ENCODE results near the gene TACO1. TPM values are rescaled to one million over a fixed set of nuclear protein-coding genes. Genes with fewer than 3 reads are reported as not detected.
A peak's percentile ranks its signal among the peaks of the same experiment; 100 is the strongest.

TACO1 gene
- total and polyA plus RNA-seq, 9 of the 15 experiments (the other 6 are each of a cell fraction or from before 2014, with no cell fraction given) = 10.3 to 41.6 (median 30.9) TPM

- TF ChIP-seq AFF4 (CRISPR knock-in tag; IDR thresholded peaks at IDR 0.05) = no peak
- no peak for TF ChIP-seq ZNF324 (CRISPR knock-in tag; IDR thresholded peaks at IDR 0.05)
- TF ChIP-seq ZNF134 (CRISPR knock-in tag; conservative IDR thresholded peaks at IDR 0.05) = no peak
- no peak for TF ChIP-seq BCL6 (CRISPR knock-in tag; IDR thresholded peaks at IDR 0.05)
- 0 out of 2 replicates have a peak, but pooled peaks have one; percentile 33 for TF ChIP-seq CREB3L1 (IDR thresholded peaks at IDR 0.05; ENCODE audit: borderline replicate concordance, low read depth)
- no peak for TF ChIP-seq CLOCK (CRISPR knock-in tag; IDR thresholded peaks at IDR 0.05; ENCODE audit: borderline replicate concordance)
- no peak for TF ChIP-seq SIRT6 (IDR thresholded peaks at IDR 0.05; ENCODE audit: low read depth, low read length)
- no peak for TF ChIP-seq ZZZ3 (IDR thresholded peaks at IDR 0.05)
- TF ChIP-seq, protein P1, sequence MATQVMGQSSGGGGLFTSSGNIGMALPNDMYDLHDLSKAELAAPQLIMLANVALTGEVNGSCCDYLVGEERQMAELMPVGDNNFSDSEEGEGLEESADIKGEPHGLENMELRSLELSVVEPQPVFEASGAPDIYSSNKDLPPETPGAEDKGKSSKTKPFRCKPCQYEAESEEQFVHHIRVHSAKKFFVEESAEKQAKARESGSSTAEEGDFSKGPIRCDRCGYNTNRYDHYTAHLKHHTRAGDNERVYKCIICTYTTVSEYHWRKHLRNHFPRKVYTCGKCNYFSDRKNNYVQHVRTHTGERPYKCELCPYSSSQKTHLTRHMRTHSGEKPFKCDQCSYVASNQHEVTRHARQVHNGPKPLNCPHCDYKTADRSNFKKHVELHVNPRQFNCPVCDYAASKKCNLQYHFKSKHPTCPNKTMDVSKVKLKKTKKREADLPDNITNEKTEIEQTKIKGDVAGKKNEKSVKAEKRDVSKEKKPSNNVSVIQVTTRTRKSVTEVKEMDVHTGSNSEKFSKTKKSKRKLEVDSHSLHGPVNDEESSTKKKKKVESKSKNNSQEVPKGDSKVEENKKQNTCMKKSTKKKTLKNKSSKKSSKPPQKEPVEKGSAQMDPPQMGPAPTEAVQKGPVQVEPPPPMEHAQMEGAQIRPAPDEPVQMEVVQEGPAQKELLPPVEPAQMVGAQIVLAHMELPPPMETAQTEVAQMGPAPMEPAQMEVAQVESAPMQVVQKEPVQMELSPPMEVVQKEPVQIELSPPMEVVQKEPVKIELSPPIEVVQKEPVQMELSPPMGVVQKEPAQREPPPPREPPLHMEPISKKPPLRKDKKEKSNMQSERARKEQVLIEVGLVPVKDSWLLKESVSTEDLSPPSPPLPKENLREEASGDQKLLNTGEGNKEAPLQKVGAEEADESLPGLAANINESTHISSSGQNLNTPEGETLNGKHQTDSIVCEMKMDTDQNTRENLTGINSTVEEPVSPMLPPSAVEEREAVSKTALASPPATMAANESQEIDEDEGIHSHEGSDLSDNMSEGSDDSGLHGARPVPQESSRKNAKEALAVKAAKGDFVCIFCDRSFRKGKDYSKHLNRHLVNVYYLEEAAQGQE (IDR thresholded peaks at IDR 0.05; ENCODE audit: borderline replicate concordance) = no peak
- TF ChIP-seq, protein P1 (CRISPR knock-in tag; IDR thresholded peaks at IDR 0.05; ENCODE audit: low read depth) = peak; percentile 63; the same call in 1 of the 2 replicates
Observed at GRCh38 chr17:63621684-63622573, 21.2 kb downstream of the TACO1 start, which contains the start of gene MAP3K3 (continued).

Data from K562 (cell line).